ENCODE data around the gene BEST1.

The BEST1 gene

DNA sequence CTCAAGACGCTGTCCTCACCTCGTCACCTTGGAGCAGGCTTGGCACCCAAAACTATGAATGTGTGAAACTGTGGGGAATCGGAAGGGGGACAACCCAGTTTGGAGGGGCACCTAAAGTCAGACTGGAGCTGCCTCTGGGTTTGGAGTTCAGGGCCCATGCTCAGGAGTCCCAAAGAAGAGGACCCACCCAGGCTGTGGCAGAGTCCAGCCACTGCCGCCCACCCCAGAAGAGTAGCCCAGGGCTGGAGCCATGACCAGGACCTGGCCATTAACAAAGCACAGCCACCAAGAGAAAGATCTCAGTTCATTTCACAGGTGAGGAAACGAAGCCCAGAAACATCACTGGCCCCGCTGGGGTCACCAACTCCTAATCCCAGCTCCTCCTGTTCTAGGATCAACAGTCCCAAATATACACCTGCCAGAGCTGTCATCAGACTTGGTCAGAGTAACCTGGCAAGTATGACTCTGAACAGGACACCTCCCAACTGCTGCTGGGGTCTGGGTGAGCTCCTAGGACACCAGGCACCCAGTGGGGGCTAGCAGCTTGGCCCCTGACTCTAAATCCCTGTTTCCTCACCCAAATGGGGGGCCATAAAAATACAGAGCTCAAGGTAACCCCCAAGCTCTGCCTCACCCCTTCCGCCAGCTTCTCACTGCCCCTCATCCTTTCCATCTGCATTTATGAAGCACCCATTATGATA lies 35.5 kb upstream of the BEST1 start:
- DNase-seq (ENCODE audit: low read depth in 2 of 2), result no peak

GRCh38 chr11:61916737-61917333 lies 33.3 kb upstream of the BEST1 start:
- DNase-seq (ENCODE audit: low read depth in 2 of 2), result no peak

GRCh38 chr11:61917334-61918109 lies 32.6 kb upstream of the BEST1 start, which contains the start of gene RAB3IL1:
RAB3IL1 (minus strand) TSS chr11:61917566; CDS start chr11:61917367, 199 bp downstream.
- DNase-seq (ENCODE audit: low read depth in 2 of 2), result no peak

GRCh38 chr11:61918251-61918937 lies 31.8 kb upstream of the BEST1 start:
- DNase-seq (ENCODE audit: low read depth in 2 of 2), result no peak

DNA sequence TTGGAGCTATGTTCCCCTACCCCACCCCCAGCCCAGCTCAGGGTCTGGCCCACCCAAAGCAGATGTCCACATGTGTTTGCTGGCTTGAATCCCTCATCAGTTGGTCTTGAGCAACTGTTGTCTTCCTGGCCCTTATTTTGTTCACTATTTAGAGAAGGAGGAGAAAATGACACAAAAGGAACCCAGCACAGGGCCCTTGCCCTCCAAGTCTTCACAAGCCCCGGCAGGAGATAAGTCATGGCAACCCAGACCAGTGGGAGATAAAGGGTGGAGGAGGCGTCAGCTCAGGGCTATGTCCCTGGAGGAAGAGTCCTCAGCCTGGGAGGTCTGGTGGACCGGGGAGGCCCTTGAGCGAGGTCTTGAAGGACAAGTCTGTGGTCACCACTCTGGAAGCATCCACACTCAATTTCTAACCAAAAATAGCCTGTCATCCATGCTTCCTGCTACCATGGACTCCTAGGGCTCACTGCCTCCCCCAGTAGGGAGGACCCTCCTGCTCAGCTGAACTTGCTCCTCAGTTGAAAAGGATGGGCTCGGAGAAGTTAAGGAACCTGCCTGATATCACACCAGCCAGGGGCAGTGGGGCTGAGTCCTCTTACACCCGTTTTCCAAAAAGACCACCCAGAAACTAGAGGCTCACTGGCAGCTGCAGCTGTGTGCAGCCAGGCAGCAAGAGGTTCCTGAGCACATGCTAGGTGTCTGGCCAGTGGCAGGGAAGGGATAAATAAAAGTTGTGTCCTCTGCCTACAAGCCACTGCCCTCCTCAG lies 31.0 kb upstream of the BEST1 start:
- no peak for DNase-seq (ENCODE audit: low read depth in 2 of 2)

DNA sequence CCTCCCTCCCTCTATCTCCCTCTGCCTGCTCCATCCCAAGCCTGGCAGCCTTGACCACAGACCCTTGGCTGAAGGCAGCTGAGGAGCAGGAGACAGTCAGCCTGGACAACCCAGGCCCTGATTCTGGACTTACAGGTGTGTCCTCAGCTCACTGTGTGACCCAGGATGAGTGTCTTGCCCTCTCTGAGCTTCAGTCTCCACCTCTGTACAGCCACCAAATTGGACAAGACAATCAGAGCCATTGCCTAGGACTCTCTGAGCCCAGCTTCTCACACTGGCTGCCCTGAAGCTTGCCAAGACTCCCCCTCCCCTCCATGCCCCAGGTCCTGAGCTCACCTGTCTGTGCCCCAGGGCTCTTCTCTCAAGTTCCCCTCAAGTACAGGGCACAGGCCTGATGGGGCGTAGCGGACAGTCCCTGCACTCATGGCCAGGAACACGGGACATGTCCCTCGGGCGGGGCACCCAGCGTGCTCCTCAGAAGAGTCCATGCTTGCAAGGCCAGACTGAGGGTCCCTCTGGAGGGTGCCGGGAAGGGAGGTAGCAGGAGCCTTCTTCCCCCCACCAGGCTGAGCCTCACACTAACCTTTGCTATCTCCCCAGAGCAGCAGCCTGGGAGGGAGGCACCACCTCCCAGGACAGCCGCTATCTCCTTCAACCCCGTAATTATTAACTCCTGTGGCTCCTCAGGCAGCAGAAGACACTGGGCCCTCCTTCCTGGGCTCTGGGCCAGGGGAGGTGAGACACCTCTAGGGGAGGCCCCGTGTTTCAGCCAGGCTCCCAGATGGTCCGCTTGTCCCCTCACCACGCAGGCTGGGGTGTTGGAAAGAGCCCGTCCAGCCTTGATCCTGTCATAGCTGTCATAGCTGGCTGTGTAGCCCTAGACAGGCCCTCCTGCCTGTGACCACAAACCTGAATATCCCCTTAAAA lies 30.2 kb upstream of the BEST1 start:
- no peak for DNase-seq (ENCODE audit: low read depth in 2 of 2)

DNA sequence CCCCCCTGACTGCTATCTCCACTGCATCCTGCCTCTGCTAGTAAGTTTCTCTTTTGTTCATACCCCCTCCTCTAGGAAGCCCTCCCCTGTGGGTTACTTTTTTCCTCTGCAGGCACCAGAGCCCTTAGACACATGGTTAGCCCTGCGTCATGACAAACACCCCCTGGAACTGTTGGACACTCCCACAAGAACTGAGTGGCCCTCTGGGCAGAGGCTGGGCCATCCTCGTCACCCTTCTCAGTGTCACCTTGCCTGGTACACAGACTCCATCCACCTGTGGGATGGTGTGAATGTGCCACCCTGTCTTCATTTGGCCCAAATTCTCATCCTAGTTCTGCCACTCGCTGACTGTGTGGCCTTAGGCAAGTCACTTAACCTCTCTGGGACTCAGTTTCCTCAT lies 28.7 kb upstream of the BEST1 start:
- no peak for DNase-seq (ENCODE audit: low read depth in 2 of 2)

DNA sequence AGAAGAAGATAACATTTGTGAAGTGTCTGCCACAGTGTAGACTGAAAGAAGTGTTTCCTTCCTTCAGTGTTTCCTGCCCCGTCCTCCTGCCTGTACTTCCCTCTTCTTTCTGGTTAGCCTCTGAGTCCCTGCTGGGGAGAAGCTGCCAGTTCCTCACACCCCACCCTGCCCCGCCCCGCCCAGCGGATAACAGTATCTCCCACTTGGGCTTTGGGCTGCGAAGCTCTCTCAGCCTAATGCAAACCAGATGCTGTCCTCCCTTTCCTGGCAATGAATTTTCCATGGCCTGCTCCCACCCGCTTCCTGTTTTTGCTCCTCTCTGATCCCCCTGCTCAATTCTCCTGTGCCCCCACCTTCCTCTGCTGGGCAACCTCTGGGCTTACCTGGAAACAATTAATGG lies 27.6 kb upstream of the BEST1 start:
- no peak for DNase-seq (ENCODE audit: low read depth in 2 of 2)

DNA sequence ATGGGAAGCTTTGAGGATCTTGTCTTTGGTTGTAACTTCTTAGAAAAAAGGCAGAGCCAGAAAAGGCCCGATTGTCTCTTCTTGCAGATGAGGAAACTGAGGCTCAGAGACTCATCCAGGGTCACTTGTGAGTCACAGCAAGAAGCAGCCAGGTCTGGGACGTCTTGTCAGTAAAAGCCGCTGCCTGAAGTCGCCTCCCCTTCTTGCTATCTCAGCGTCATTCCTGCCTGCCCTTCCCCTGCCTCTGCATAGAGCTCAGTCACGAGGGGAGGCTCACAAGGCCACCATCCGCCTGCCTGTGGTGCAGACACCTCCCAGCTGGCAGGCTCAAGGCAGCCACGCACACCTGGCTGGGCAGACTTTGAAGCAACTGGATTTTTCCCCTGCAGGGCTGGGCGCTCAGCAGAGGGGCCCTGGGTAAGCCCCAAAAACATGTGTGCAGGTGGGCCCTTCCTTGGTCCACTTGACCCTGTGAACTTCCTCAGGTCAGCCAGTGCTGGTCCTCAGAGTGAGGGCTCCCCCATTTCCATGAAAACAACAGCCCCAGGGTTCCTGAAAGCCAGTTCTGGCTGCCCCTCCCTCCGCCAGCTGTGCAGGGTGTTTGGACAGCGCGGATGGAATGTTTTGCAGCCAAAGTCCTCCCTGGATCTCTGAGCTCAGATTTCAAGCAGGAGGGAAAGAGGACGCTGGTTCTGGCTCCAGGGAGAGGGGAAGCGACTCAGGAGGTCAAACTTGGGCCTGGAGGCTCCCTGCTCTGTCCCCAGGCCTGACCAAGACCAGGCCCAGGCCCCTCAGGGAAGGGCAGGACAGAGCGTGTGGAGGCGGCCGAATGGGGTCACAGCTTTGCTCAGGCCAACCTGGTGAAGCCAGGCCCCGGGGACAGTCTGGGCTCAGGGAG lies 26.7 kb upstream of the BEST1 start:
- no peak for DNase-seq (ENCODE audit: low read depth in 2 of 2)

GRCh38 chr11:61924064-61924455 lies 26.1 kb upstream of the BEST1 start:
- no peak for DNase-seq (ENCODE audit: low read depth in 2 of 2)

GRCh38 chr11:61925736-61926135 lies 24.4 kb upstream of the BEST1 start:
- DNase-seq (ENCODE audit: low read depth in 2 of 2), result no peak

DNA sequence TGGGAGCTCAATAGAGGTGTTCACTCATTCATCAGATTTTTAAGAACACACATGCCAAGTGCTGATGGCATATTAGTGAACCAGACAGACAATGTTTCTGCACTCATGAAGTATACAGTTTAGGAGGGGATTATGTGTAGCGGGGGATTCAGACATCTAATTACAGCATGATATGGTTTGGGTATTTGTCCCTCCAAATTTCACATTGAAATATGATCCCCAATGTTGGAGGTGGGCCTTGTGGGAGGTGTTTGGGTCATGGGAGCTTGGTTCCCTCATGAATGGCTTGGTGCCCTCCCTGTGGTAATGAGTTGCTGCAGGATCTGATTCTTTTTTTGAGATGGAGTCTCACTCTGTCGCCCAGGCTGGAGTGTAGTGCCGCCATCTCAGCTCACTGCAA lies 23.9 kb upstream of the BEST1 start:
- no peak for DNase-seq (ENCODE audit: low read depth in 2 of 2)

GRCh38 chr11:61927501-61927900 lies 22.6 kb upstream of the BEST1 start:
- DNase-seq (ENCODE audit: low read depth in 2 of 2), result no peak

GRCh38 chr11:61928606-61929005 lies 21.5 kb upstream of the BEST1 start:
- no peak for DNase-seq (ENCODE audit: low read depth in 2 of 2)

GRCh38 chr11:61930933-61931332 lies 19.2 kb upstream of the BEST1 start:
- DNase-seq (ENCODE audit: low read depth in 2 of 2), result no peak

DNA sequence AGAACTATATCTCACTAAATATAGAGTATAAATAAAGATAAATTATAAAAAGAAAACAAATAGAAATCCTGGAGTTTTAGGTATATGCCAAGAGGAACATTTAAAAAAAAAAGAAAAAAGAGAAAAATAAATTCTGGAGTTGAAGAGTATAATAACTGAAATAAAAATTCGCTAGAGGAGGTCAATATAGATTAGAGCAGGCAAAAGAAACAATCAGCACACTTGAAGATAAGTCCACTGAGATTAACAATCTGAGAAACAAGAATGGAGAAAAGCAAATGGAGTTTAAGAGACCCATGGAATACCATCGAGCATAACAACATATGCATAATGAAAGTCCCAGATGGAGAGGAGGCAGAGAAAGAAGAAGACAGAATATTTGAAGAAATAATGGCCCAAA lies 14.3 kb upstream of the BEST1 start:
- DNase-seq (ENCODE audit: low read depth in 2 of 2), result no peak

DNA sequence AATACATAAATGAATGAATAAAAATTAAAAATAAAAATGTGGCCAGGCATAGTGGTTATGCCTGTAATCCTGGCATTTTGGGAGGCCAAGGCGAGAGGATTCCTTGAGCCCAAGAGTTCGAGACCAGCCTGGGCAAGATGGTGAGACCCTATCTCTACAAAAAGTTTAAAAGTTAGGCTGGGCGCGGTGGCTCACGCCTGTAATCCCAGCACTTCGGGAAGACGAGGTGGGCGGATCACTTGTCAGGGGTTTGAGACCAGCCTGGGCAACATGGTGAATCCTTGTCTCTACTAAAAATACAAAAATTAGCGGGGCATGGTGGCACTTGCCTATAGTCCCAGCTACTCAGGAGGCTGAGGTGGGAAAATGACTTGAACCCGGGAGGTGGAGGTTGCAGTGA lies 9.7 kb upstream of the BEST1 start:
- no peak for DNase-seq (ENCODE audit: low read depth in 2 of 2)

GRCh38 chr11:61945191-61945590 lies 5.0 kb upstream of the BEST1 start:
- no peak for DNase-seq (ENCODE audit: low read depth in 2 of 2)

DNA sequence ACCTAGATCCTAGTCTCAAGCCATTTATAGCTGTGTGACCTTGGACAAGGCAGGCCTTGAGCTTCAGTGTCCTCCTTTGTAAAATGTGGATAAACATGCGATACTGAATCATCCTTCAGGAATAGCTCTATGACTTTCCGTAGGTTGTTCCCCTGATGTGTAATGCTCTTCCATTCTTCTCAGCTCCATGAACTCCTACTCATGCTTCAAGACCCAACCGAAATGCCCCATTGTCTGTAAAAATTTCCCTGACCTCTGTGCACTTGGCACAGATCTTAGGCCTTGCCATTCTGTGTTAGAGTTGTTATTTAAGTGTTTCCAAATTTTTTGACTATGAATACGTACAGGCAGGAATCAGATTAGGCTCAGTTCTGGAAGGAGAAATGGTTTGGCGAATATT lies 3.3 kb upstream of the BEST1 start:
- DNase-seq (ENCODE audit: low read depth in 2 of 2), result no peak
